ENCODE measurements around the gene RAB2B.
"Not testable (repeated sequence)": the region's sequence is repeated elsewhere in the genome, so short reads cannot be mapped to it uniquely, and the experiment has no call there.

RAB2B gene

GRCh38 chr14:21486640-21487087 lies 9.9 kb upstream of the RAB2B start:
- DNase-seq = no peak

- DNase-seq = peak; percentile 83
Measured at GRCh38 chr14:21476523-21476924, 235 bp downstream of the RAB2B start.

- DNase-seq = no peak
Measured at GRCh38 chr14:21475767-21476522, 814 bp downstream of the RAB2B start.

- DNase-seq = no peak
Measured at GRCh38 chr14:21467616-21468015, 9.1 kb downstream of the RAB2B start.

- DNase-seq = peak; percentile 98
Measured at GRCh38 chr14:21455912-21456667, 20.7 kb downstream of the RAB2B start, which contains the start of gene CHD8. Gene CHD8 (minus strand): TSS chr14:21456123. CDS start chr14:21431643, 24,480 bp downstream.

GRCh38 chr14:21455592-21455911 lies 21.2 kb downstream of the RAB2B start:
- DNase-seq = no peak

GRCh38 chr14:21454843-21455544 lies 21.8 kb downstream of the RAB2B start:
- DNase-seq = no peak

- DNase-seq = no peak
Measured at GRCh38 chr14:21449899-21450216, 26.9 kb downstream of the RAB2B start.

- not testable (repeated sequence) for DNase-seq
Measured at GRCh38 chr14:21442657-21443056, 34.1 kb downstream of the RAB2B start.

GRCh38 chr14:21440859-21441258 lies 35.9 kb downstream of the RAB2B start:
- DNase-seq = no peak

GRCh38 chr14:21437063-21437901 lies 39.5 kb downstream of the RAB2B start:
- peak; percentile 99 for DNase-seq

- no peak for DNase-seq
Measured at GRCh38 chr14:21436567-21437062, 40.1 kb downstream of the RAB2B start.

GRCh38 chr14:21431126-21431525 lies 45.6 kb downstream of the RAB2B start:
- no peak for DNase-seq

GRCh38 chr14:21428930-21429329 lies 47.8 kb downstream of the RAB2B start:
- no peak for DNase-seq

GRCh38 chr14:21426692-21427091 lies 50.1 kb downstream of the RAB2B start:
- DNase-seq = no peak

GRCh38 chr14:21419528-21419927 lies 57.2 kb downstream of the RAB2B start:
- DNase-seq = no peak

- DNase-seq = no peak
Measured at GRCh38 chr14:21415329-21415728, 61.4 kb downstream of the RAB2B start.

GRCh38 chr14:21414137-21414631 lies 62.6 kb downstream of the RAB2B start:
- no peak for DNase-seq
